Left renal pelvis (tissue), 4 donors: Measurements from ENCODE around the gene CAMK1G. TPM values are rescaled to one million over a fixed set of nuclear protein-coding genes. Genes with fewer than 3 reads are reported as not detected.

ENCODE experiments used
- DNase-seq, 4 donors: peaks; one replicate each; pipeline ENCODE4 v3.0.0-alpha.2; 2013; ENCODE audit warnings: low read depth in 4 of 4, low spot score in 3 of 4
- polyA plus RNA-seq, 4 donors: library from polyadenylated mRNA; unstranded; fragments of 120-200 nt; gene quantifications; one replicate each; pipeline ENCODE4 v1.2.1, GENCODE V29; 2013; ENCODE audit not compliant: insufficient read length in 4 of 4

The CAMK1G gene
- polyA plus RNA-seq = 1 to 10 TPM; 1.4 to 6.3 (median 4.7) TPM

- DNase-seq = peak in 2 of 4 donors; percentile 55 to 63
Measured at GRCh38 chr1:209583408-209583807, at the start of gene CAMK1G. CAMK1G (plus strand) TSS chr1:209583714; CDS start chr1:209594984, 11,270 bp downstream.

GRCh38 chr1:209534496-209535250 is 48.8 kb upstream of the CAMK1G start:
- no peak for DNase-seq

- no peak for DNase-seq
Measured at GRCh38 chr1:209536843-209537242, 46.7 kb upstream of the CAMK1G start.

DNA sequence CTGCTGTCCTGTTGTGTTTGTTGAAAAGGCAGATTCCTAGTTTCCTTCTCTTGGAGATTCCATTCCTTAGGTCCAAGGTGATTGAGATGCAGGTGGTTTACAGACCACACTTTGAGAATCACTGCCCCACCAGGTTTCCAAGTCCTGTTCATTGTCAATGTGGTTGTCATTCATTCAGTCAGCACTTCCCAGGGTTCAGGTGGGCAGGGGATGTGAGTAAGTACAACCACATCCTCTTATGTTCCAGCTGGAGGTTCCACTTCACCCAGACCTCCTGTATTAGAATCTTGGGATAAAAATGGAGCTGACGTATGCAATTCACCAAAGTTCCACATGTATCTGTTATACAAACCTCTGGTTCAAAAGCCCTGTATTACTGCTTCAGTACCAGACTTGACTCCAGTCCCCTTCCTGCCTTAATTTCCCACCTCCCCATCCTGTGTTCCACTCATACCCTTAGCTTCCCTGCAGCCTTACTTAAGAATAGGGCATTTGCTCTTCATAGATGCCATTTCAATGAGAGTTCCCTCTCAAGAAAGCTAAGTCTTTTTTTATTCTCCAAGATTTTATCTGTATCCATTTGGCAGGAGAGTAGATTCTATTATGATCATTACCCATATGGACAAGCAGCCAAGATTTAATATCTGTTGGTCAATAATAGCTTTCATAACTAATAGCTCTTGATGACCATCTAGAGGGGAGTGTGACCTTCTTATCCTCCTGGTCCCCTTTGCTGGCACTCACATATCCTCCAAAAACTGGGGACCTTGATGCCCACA is 46.0 kb upstream of the CAMK1G start:
- no peak for DNase-seq

GRCh38 chr1:209539576-209539975 is 43.9 kb upstream of the CAMK1G start:
- no peak for DNase-seq

DNA sequence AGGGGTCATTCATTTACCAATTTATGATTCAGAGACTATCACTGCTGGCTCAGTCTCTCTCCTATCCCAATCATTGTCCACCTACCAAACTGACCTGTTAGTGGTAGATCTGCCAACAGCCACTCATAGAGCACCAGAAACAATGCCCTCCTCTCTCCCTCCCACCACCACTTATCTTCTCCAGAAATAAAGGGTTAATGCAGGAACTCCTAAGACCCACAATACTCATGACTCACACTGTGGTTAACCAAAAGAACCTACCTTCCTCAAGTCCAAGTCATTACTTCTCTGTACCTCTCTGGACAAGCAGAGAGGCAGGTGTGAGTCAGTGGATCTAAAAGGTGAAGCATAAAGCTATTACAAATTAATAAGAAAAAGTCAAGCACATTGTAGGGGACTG is 40.9 kb upstream of the CAMK1G start:
- no peak for DNase-seq

- no peak for DNase-seq
Measured at GRCh38 chr1:209544098-209544497, 39.4 kb upstream of the CAMK1G start.

DNA sequence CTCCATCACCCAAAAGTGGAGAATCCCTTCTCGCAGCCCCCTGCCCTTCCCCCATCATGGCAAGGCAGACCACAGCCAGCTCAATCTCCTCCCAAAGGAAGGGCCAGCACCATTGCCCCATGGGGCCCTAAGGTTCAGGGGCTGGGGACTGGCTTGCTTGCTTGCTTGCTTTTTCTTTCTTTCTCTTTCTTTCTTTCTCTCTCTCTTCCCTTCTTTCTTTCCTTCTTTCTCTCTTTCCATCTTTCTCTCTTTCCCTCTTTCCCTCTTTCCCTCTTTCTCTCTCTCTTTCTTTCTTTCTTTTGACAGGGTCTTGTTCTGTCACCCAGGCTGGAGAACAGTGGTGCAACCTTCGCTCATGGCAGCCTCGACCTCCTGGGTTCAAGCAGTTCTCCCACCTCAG is 38.1 kb upstream of the CAMK1G start:
- no peak for DNase-seq

DNA sequence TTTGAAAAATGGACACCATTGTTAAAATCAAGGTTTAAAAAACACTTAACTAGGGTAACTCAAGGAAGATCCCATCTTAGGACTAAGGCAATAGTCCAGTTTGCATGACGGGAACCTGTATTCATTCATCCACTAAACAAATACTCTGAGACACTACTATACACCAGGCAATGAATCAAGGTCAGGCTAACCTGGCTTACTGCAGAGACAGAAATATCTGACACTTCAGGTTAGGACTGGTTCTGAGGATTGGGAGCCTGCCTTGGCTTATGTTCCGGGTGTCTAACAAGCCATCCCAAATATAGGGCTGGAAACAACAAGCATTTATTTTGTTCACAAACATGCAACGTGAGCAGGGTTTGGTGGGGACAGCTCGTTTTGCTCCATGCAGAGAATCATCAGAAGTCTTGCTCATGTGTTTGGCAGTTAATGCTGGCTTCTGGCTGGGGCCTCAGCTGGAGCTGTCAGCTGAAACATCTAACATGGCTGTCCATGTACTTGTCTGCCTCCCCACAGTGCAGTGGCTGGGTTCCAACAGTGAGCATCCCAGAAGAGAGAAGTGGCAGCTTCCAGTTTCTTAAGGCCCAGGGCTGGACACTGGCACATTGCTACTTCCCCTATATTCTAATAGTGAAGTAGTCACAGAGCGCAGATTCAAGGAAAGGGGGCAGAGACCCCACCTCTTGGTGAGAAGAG is 37.0 kb upstream of the CAMK1G start:
- DNase-seq = no peak

DNA sequence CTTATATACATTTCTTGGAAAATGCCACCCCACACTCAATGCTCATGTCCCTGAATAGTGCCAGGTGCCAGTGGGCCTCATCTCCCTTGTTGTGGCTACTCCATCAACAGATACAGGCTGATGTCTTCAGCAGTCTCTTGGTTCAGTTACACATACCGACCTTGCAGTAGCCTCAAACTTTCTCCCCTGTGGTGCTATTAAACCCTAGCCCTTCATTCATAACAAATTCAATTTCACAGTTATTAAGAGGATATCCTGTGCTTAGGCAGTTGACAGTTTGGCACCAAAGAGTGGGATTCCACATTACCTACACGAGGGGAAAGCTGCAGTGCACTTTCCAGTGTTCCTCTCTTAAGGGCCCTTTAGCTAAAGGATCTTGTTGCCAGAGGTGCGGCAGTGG is 35.9 kb upstream of the CAMK1G start:
- DNase-seq = no peak

DNA sequence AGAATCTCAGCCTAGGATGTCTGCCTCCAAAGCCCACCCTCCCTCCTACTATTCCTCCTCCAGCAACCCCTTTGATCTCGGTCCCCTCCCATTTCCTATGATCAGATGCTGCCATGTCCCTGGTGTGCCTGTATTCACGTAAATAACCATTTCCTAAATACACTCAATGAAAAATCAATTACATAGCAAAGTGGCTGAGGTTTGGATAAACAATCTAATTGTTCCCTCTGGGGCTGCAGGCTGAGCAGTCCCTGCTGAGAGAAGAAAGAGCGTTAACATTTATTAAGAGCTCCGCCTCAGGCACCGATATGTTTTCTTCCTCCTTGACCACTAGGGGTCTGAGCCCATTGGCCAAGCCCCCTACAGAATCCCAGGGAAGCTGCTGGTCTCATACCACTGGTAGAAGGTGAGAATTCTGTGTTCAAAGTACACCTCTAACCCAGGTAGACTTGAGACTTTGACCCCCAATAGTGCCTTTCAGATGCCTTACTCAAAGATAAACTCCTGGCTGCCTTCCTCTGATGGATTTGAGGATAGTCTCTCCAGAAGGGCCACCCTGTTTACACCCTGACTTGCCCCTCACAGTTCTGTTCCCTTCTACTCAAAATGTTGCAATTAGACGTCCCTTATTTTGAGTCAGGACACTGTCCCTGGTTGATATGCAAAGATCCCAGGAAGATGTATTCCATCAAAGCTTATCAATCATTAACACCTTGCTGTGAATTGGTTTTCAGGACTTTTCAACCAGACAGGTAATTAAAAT is 33.9 kb upstream of the CAMK1G start:
- DNase-seq = no peak

GRCh38 chr1:209550519-209550918 is 33.0 kb upstream of the CAMK1G start:
- no peak for DNase-seq

- no peak for DNase-seq
Measured at GRCh38 chr1:209552406-209553264, 30.9 kb upstream of the CAMK1G start.

- DNase-seq = no peak
Measured at GRCh38 chr1:209554761-209555611, 28.5 kb upstream of the CAMK1G start.

DNA sequence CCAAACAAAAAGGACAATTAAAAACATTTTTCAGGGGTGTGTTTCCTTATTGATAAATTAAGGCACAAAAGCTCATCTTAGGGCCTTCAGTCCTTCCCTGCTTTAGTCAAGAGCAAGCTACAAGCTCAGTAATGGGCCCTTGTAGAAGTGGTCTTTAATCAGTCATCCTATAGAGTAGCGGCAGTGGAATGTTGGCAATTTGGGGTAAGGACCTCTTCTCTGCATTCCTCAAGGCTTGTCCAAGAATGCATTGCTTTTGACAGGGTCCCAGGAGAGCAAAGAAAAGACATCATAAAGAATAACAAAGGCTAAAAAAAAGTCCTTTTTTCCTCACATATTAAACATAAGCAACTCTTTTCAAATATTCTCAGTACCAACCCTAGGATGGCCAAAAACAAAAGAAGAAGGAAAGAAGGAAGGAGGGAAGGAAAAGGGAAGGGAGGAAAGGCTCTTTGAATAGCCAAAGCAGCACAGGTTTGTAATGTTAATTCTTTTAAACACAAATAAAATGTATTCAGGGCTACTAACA is 27.3 kb upstream of the CAMK1G start:
- no peak for DNase-seq

DNA sequence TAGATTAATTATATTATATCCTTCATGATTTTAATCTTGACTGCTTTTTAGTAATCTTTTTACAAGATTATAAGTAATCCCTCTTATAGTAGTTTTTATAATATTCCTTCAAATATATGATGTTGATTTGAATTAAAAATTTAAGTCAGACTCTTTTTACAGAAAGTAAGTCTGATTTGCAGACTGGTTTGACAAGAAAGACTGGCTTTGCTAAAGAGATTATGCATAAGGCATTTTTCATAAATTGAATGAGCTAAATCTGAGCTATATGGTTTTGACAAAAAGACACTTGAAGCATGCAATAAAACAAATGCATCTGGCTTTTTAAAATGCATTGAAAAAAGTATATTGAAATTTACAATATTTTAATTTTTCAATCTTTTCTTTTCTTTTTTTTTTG is 26.3 kb upstream of the CAMK1G start:
- no peak for DNase-seq

DNA sequence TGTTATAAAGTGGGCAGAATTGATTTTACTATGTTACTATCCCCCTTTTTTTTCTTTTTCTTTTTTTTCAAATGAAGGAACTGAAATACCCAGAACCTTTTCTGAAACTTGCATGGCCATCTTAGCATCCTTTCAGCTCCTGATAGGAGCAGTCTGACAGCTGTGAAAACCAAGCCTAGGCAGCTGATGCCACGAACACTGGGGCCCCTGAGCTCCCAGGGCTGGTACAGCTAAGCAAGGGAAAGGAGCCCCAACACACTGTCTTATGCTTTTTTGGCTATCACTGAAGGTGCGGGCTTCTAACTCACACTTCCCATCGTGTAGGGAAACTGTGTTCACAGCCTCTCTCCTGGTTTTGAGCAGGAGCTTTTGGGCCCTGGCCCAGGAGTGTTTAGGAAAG is 23.0 kb upstream of the CAMK1G start:
- no peak for DNase-seq

- no peak for DNase-seq
Measured at GRCh38 chr1:209560952-209561351, 22.6 kb upstream of the CAMK1G start.

DNA sequence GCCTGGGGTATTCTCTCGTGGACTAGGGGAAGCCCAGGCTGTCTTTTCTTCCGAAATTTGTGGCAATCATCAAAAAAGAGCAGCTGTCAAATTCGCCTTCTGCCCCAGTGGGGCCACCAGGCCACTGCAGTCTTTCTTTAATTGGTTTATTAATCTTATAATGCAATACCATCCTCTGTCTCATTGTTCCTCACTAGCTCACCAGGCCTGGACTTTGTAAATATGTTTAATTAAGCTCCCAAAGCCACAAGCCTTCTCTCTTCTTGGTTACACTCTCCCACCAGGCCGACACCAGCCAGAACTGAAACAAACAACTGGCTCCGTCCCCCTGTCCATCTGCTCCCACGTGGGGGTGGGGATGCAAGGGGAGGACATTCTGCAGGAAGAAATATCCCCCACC is 22.0 kb upstream of the CAMK1G start:
- DNase-seq = no peak
